Neuronal stem cell (in vitro differentiated cells): Measurements from ENCODE around the gene CKB.

Experiments
- DNase-seq: peaks from one replicate; pipeline ENCODE4 v3.0.0-alpha.2; 2013; ENCODE audit warnings: low spot score
- H2AFZ ChIP-seq: one replicate; pipeline ENCODE4 v1.6.1; 2013; ENCODE audit warnings: mild to moderate bottlenecking, low read length, inconsistent platforms
- H2AK5ac ChIP-seq: 2 replicates; pipeline ENCODE4 v1.6.1; 2013; ENCODE audit warnings: low read depth, mild to moderate bottlenecking, inconsistent platforms, low read length, moderate library complexity, mixed read lengths
- H2BK120ac ChIP-seq: 2 replicates; pipeline ENCODE4 v1.6.1; 2013; ENCODE audit warnings: low read depth, mild to moderate bottlenecking, inconsistent platforms, low read length, moderate library complexity, mixed read lengths
- H2BK12ac ChIP-seq: one replicate; pipeline ENCODE4 v1.6.1; 2013; ENCODE audit warnings: low read length, inconsistent platforms
- H2BK15ac ChIP-seq: 2 replicates; pipeline ENCODE4 v1.6.1; 2013; ENCODE audit warnings: mild to moderate bottlenecking, low read length, inconsistent platforms, mixed read lengths
- H2BK5ac ChIP-seq: one replicate; pipeline ENCODE4 v1.6.1; 2013; ENCODE audit warnings: inconsistent platforms, mild to moderate bottlenecking, low read length, moderate library complexity
- H3K14ac ChIP-seq: one replicate; pipeline ENCODE4 v1.6.1; 2013; ENCODE audit warnings: low read length, inconsistent platforms
- H3K18ac ChIP-seq: 2 replicates; pipeline ENCODE4 v1.6.1; 2013; ENCODE audit warnings: low read length, inconsistent platforms
- H3K23ac ChIP-seq: 2 replicates; pipeline ENCODE4 v1.6.1; 2013; ENCODE audit warnings: low read depth, mild to moderate bottlenecking, mixed read lengths, low read length, inconsistent platforms; ENCODE audit not compliant: poor library complexity
- H3K27ac ChIP-seq: replicated peaks from 3 replicates; pipeline ENCODE4 v1.5.1; 2013; ENCODE audit warnings: low read length, inconsistent platforms
- H3K27me3 ChIP-seq, 3 experiments: 2 replicates each; pipeline ENCODE4 v1.6.1; 2013; ENCODE audit warnings: low read length in 3 of 3, mild to moderate bottlenecking in 2 of 3, inconsistent platforms in 1 of 3, low read depth in 1 of 3, mixed read lengths in 1 of 3, moderate library complexity in 1 of 3; ENCODE audit not compliant: control insufficient read depth in 3 of 3, insufficient read depth in 3 of 3
- H3K36me3 ChIP-seq, 2 donors: replicated peaks in 1 of 2; 2 replicates each; pipeline ENCODE4 v1.6.1; 2013; ENCODE audit warnings: low read length in 2 of 2; ENCODE audit not compliant: control insufficient read depth in 2 of 2, insufficient read depth in 2 of 2
- H3K4ac ChIP-seq: 2 replicates; pipeline ENCODE4 v1.6.1; 2013; ENCODE audit warnings: inconsistent platforms, mild to moderate bottlenecking, low read length, moderate library complexity
- H3K4me1 ChIP-seq, 2 donors: 1 replicate in 1 of 2; 2 replicates in 1 of 2; pipeline ENCODE4 v1.6.1; 2013; ENCODE audit warnings: low read length in 2 of 2, low read depth in 1 of 2; ENCODE audit not compliant: control insufficient read depth in 2 of 2, insufficient read depth in 1 of 2
- H3K4me2 ChIP-seq: one replicate; pipeline ENCODE4 v1.6.1; 2013; ENCODE audit warnings: mild to moderate bottlenecking, low read length, inconsistent platforms; ENCODE audit not compliant: insufficient read depth, poor library complexity, severe bottlenecking
- H3K4me3 ChIP-seq, 2 donors: 2 replicates each; pipeline ENCODE4 v1.5.1; 2013; ENCODE audit warnings: low read length in 2 of 2, mild to moderate bottlenecking in 2 of 2, inconsistent platforms in 1 of 2, moderate library complexity in 1 of 2
- H3K79me1 ChIP-seq: one replicate; pipeline ENCODE4 v1.6.1; 2013; ENCODE audit warnings: low read depth, mild to moderate bottlenecking, inconsistent platforms, low read length, moderate library complexity
- H3K9ac ChIP-seq: one replicate; pipeline ENCODE4 v1.6.1; 2013; ENCODE audit warnings: mild to moderate bottlenecking, low read depth, low read length, inconsistent platforms; ENCODE audit not compliant: poor library complexity
- H3K9me3 ChIP-seq, 2 donors: replicated peaks in 1 of 2; 2 replicates each; pipeline versions ENCODE3 to v1.6.1; 2013; ENCODE audit warnings: low read length in 2 of 2, mild to moderate bottlenecking in 2 of 2, inconsistent platforms in 1 of 2, low read depth in 1 of 2, mixed read lengths in 1 of 2, moderate library complexity in 1 of 2; ENCODE audit not compliant: control insufficient read depth in 2 of 2, insufficient read depth in 1 of 2
- H4K8ac ChIP-seq: one replicate; pipeline ENCODE4 v1.6.1; 2013; ENCODE audit warnings: low read depth, mild to moderate bottlenecking, inconsistent platforms, low read length, moderate library complexity
- H4K91ac ChIP-seq: one replicate; pipeline ENCODE4 v1.6.1; 2013; ENCODE audit warnings: low read length, low read depth, mild to moderate bottlenecking, inconsistent platforms; ENCODE audit not compliant: poor library complexity
- WGBS, 2 donors: extraction: QIAGEN DNeasy Blood & Tissue Kit; methylation state at CpG; one replicate each; pipeline ENCODE4 v1.1.7; 2013; ENCODE audit warnings: missing lambda C conversion rate in 2 of 2, mixed read lengths in 1 of 2; ENCODE audit not compliant: insufficient read length in 2 of 2, insufficient replicate concordance in 1 of 2; ENCODE audit errors: extremely low coverage in 2 of 2; 5-methylcytosine and 5-hydroxymethylcytosine counted together

The CKB gene

DNA sequence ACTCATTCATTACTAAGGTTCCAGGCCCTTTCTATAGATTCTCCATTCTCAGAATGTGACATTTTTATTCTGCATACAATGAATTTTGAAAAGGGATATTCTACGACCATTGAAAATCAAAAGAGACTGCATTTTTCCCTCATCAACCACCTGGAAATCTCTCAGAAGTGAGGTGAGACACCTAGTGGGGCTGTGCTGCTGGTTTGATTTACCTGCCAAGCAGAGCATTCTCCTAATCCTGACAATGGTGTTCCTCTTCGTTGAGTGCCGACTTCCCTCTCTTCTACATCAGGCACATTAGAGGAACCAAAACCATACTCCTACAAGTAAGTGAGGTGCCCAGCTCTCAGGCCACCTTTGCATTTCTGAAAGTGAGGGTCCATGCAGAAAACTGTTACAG is 14.9 kb downstream of the CKB start:
- no peak overlapping the region for H3K18ac ChIP-seq
- no peaks in the 10 kb centered on the region for H3K9me3 ChIP-seq
- H4K91ac ChIP-seq = no peak overlapping the region
- no peak for DNase-seq
- no peak overlapping the region for H2BK15ac ChIP-seq
- H3K27ac ChIP-seq = no peak overlapping the region
- H3K4me3 ChIP-seq = no peak overlapping the region
- H3K4ac ChIP-seq = no peak overlapping the region
- no peaks in the 10 kb centered on the region for H3K4me1 ChIP-seq
- H3K79me1 ChIP-seq = no peaks in the 10 kb centered on the region
- no peak overlapping the region for H3K23ac ChIP-seq
- H3K36me3 ChIP-seq = peaks cover 27 to 88% of the 10 kb centered on the region in 2 donors
- no peaks in the 10 kb centered on the region for H3K27me3 ChIP-seq
- no peak overlapping the region for H2BK12ac ChIP-seq
- no peak overlapping the region for H3K4me2 ChIP-seq
- no peak overlapping the region for H3K9ac ChIP-seq
- no peak overlapping the region for H4K8ac ChIP-seq
- no CpG with 5 or more reads among the region's 3 CpGs for WGBS, 2 donors
- H3K14ac ChIP-seq = no peak overlapping the region
- no peak overlapping the region for H2BK5ac ChIP-seq
- no peak overlapping the region for H2AFZ ChIP-seq
- H2BK120ac ChIP-seq = no peak overlapping the region
- no peak overlapping the region for H2AK5ac ChIP-seq

DNA sequence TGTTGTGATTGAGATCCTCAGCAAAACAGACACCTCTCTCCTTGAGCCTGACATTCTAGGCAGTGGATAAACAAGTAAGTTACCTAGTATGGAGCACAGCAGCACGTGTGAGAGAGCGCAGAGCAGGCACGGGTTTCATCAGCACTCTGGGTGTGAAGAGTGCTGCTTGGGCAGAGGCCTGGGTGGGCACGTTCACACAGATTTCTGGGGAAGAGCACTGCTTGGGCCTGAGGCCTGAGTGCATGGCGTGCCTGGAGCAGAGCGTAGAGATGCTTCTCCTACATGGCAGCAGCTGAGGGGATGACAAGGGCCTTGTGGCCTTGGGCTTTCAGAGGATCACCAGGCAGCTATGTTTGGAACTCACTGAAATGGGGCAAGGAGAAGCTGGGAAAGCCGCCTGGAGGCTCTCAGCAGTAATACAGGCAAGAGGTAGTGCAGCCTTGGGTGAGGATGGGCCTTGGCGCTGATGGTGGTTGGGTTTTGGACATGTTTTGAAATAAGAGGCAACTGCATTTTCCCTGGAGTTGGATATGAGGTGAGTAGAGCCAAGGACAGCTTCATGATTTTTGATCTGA is 17.6 kb downstream of the CKB start:
- Histone ChIP-seq H3K4me3 (no peak overlapping the region), H2BK15ac (no peak overlapping the region), H2AFZ (no peak overlapping the region), H4K8ac (no peak overlapping the region), H3K4ac (no peak overlapping the region), H3K4me1 (peaks cover 0 to 2% of the 10 kb centered on the region in 2 donors), H3K27me3 (peaks cover 0 to 2% (median 0%) of the 10 kb centered on the region in 3 experiments), H3K14ac (no peak overlapping the region), H2BK12ac (no peak overlapping the region), H3K27ac (no peak overlapping the region), H3K36me3 (peaks cover 42 to 91% of the 10 kb centered on the region in 2 donors), H3K18ac (no peak overlapping the region), H2BK120ac (no peak overlapping the region), H4K91ac (no peak overlapping the region), H3K79me1 (peaks cover 5% of the 10 kb centered on the region), H3K4me2 (no peak overlapping the region), H3K23ac (no peak overlapping the region), H3K9me3 (no peaks in the 10 kb centered on the region), H2BK5ac (no peak overlapping the region), H2AK5ac (no peak overlapping the region), H3K9ac (no peak overlapping the region)
- WGBS, 2 donors = no CpG with 5 or more reads among the region's 8 CpGs
- DNase-seq = no peak

DNA sequence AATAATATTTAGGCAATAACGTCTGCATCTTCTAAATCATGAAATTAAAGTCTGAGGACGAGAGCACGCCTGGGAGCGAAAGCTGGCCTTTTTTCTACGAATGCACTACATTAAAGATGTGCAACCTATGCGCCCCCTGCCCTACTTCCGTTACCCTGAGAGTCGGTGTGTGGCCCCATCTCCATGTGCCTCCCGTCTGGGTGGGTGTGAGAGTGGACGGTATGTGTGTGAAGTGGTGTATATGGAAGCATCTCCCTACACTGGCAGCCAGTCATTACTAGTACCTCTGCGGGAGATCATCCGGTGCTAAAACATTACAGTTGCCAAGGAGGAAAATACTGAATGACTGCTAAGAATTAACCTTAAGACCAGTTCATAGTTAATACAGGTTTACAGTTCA is 19.3 kb downstream of the CKB start:
- Histone ChIP-seq H3K9ac (no peak overlapping the region), H2BK15ac (no peak overlapping the region), H3K79me1 (peaks cover 5% of the 10 kb centered on the region), H3K23ac (no peak overlapping the region), H3K27me3 (peaks cover 0 to 2% (median 0%) of the 10 kb centered on the region in 3 experiments), H3K14ac (no peak overlapping the region), H3K27ac (no peak overlapping the region), H2BK120ac (no peak overlapping the region), H2AFZ (no peak overlapping the region), H3K18ac (no peak overlapping the region), H2AK5ac (no peak overlapping the region), H2BK5ac (no peak overlapping the region), H4K8ac (no peak overlapping the region), H3K4me2 (no peak overlapping the region), H3K4ac (no peak overlapping the region), H2BK12ac (no peak overlapping the region), H4K91ac (no peak overlapping the region), H3K4me3 (no peak overlapping the region), H3K36me3 (peaks cover 43 to 90% of the 10 kb centered on the region in 2 donors), H3K9me3 (no peaks in the 10 kb centered on the region), H3K4me1 (peaks cover 0 to 7% of the 10 kb centered on the region in 2 donors)
- no CpG with 5 or more reads among the region's 12 CpGs for WGBS, 2 donors
- DNase-seq = no peak

DNA sequence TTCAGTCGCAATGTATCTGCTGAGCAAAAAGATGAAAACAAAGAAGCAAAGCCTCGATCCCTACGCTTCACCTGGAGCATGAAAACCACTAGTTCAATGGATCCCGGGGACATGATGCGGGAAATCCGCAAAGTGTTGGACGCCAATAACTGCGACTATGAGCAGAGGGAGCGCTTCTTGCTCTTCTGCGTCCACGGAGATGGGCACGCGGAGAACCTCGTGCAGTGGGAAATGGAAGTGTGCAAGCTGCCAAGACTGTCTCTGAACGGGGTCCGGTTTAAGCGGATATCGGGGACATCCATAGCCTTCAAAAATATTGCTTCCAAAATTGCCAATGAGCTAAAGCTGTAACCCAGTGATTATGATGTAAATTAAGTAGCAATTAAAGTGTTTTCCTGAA is 19.8 kb downstream of the CKB start:
- Histone ChIP-seq H2AFZ (no peak overlapping the region), H2BK12ac (no peak overlapping the region), H3K4ac (no peak overlapping the region), H3K4me1 (peaks cover 0 to 7% of the 10 kb centered on the region in 2 donors), H3K36me3 (peaks cover 42 to 91% of the 10 kb centered on the region in 2 donors), H3K27me3 (peaks cover 0 to 2% (median 0%) of the 10 kb centered on the region in 3 experiments), H2AK5ac (no peak overlapping the region), H4K91ac (no peak overlapping the region), H3K27ac (no peak overlapping the region), H3K9ac (no peak overlapping the region), H3K14ac (no peak overlapping the region), H3K18ac (no peak overlapping the region), H4K8ac (no peak overlapping the region), H3K23ac (no peak overlapping the region), H2BK15ac (no peak overlapping the region), H3K9me3 (no peaks in the 10 kb centered on the region), H2BK5ac (no peak overlapping the region), H2BK120ac (no peak overlapping the region), H3K4me3 (no peak overlapping the region), H3K4me2 (no peak overlapping the region), H3K79me1 (peaks cover 5% of the 10 kb centered on the region)
- no peak for DNase-seq
- WGBS, 2 donors = no CpG with 5 or more reads among the region's 18 CpGs
